ENCODE measurements around the gene CEACAM7.

GRCh38 chr19:41627966-41628675, 59.9 kb downstream of the CEACAM7 start:
- no peak for TF ChIP-seq PATZ1 (CRISPR knock-in tag; IDR thresholded peaks at IDR 0.05; ENCODE audit: borderline replicate concordance)
- TF ChIP-seq TCF4 (CRISPR knock-in tag; IDR thresholded peaks at IDR 0.05; ENCODE audit: borderline replicate concordance), result no peak
- TF ChIP-seq ARNTL (CRISPR knock-in tag; IDR thresholded peaks at IDR 0.05; ENCODE audit: borderline replicate concordance, low read depth), result no peak
- TF ChIP-seq GLIS3 (CRISPR knock-in tag; IDR thresholded peaks at IDR 0.05), result no peak
- TF ChIP-seq ESRRG (CRISPR knock-in tag; IDR thresholded peaks at IDR 0.05), result no peak
- no peak for TF ChIP-seq ZFP3 (CRISPR knock-in tag; IDR thresholded peaks at IDR 0.05)
- TF ChIP-seq PPARA (CRISPR knock-in tag; IDR thresholded peaks at IDR 0.05; ENCODE audit: borderline replicate concordance), result no peak
- TF ChIP-seq ZC3H10 (CRISPR knock-in tag; IDR thresholded peaks at IDR 0.05), result no peak
- no peak for TF ChIP-seq CSDC2 (CRISPR knock-in tag; IDR thresholded peaks at IDR 0.05)

All from SK-N-SH treated with all-trans-retinoic acid at 6 μM for 48 hours (cell line).